NCI-H1105 (cell line): ENCODE measurements around the gene DEPDC1.
"Not testable (repeated sequence)": the region's sequence is repeated elsewhere in the genome, so short reads cannot be mapped to it uniquely, and the experiment has no call there.

ENCODE experiments used
- DNase-seq: peaks from one replicate; lab custom pipeline; 2025; lab: John Stamatoyannopoulos, UW

DEPDC1 gene

GRCh38 chr1:68476626-68477025, 20.3 kb downstream of the DEPDC1 start:
- not testable (repeated sequence) for DNase-seq

GRCh38 chr1:68473060-68473459, 23.8 kb downstream of the DEPDC1 start:
- DNase-seq: no peak

DNA sequence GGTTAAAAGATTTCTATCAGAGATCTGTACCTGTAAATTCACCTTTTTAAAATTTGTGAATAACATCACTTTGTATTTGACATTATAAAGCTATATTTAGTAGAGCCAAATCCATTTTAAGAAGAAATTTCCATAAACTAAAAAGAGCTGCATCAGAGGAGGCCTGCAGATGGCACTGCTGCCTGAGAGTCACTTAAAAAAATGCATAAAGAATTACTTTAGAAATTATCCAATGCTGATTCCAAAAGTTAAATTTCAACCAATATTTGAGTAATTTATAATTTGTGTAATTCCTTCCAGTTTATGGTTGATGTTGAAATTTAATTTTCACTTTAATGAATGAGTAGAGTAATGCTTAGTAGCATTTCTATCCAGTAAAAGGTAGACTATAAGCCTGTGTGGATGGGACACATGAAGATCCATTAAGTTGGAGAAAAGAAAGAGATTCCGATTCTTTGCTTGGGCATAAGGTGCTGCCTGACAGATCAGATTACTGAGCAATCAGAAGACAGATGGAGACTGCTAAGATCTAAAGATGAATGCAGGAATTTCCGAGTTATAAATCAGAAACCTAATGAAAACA, 26.4 kb downstream of the DEPDC1 start:
- DNase-seq: no peak

- no peak for DNase-seq
These were observed 32.0 kb downstream of the DEPDC1 start for GRCh38 chr1:68464891-68465290.

GRCh38 chr1:68460935-68461334, 35.9 kb downstream of the DEPDC1 start:
- no peak for DNase-seq

DNA sequence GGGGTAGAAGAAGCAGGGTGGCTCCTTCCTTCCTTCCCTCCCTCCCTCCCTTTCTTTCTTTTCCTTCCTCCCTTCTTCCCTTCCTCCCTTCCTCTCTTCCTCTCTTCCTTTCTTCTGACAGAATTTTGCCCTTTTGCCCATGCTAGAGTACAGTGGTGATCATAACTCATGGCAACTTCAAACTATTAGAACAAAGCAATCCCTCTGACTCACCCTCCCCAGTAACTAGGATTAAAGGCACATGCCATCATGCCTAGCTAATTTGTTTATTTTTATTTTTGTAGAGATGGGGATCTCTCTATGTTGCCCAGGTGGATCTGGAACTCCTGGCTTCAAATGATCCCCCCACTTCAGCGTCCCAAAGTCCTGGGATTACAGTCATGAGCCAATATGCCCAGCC, 37.1 kb downstream of the DEPDC1 start:
- no peak for DNase-seq

- DNase-seq: no peak
These were observed 37.8 kb downstream of the DEPDC1 start for GRCh38 chr1:68459091-68459490.

- DNase-seq: no peak
These were observed 40.7 kb downstream of the DEPDC1 start for GRCh38 chr1:68456202-68456601.

- no peak for DNase-seq
These were observed 42.3 kb downstream of the DEPDC1 start for GRCh38 chr1:68454534-68454933.

DNA sequence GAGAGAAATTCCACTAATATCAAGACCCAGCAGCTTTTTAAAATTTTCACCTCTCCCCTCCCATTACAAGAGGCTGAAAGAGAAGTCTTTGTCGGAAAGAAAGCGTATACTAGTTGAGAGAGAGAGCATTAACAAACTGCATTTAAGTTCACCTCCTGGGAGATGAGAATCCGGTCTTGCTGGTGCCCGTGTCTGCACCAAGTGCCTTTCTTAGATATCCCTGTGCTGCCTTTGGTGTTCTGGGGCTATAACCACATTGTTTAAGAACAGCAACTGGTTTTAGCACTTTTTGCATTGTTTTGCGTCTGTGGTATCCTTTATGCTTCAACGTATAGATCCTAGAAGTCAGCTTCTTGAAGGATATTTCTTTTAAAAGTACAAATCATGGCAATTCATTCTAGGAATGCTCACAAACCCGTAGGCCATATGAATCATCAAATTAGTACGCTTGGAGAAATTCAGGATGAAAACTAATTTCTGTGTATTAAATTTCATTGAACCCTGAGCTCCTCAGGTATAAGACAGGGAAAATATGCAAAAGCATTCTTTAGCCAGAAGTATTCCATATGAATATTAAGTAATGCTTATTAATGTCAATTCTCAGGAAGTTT, 43.7 kb downstream of the DEPDC1 start:
- DNase-seq: no peak

DNA sequence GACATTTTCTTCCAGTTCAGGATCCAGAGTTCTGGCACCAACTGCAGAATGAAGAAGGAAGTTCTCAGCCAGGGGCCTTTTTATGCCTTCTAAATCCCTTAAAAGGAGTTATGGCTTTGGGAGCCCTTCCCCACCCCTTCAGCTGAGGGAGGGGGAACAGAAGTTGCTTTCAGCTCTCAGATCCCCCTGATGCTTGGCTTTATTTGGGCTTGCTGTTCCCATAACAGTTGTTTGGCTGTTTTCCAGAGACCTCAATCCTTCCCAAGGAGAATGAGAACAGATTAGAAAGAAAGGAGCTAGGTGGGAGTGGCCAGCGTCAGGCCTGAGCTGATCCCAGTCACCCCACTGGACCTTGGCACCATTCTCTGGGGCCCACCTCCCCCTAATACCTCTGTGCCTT, 47.0 kb downstream of the DEPDC1 start, which contains the start of gene RPE65:
Gene RPE65 (minus strand): TSS at position 54 of the 400 bp plus-strand sequence. CDS start 49 bp downstream, at position 5.
- no peak for DNase-seq

- no peak for DNase-seq
These were observed 48.5 kb downstream of the DEPDC1 start for GRCh38 chr1:68448365-68448764.

GRCh38 chr1:68445709-68446108, 51.2 kb downstream of the DEPDC1 start:
- no peak for DNase-seq

GRCh38 chr1:68442822-68443556, 53.9 kb downstream of the DEPDC1 start:
- DNase-seq: no peak

DNA sequence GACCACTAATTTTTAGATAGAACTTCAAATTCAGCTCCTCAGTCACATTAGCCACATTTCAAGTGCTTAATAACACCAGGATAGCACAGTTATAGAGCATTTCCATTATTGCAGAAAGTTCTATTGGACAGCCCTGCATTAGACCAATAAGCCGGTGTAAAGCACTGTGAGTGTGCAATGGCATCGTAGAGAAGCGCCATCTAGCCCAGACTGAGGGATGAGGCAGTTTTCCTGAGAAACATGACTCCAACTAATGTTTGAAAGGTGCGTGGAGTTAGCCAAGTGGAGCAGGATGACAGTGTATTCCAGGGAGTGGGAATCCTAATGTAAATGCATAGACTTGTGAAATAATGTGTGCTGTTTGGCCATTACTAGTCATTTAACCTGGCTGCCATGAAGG, 54.9 kb downstream of the DEPDC1 start:
- DNase-seq: no peak

DNA sequence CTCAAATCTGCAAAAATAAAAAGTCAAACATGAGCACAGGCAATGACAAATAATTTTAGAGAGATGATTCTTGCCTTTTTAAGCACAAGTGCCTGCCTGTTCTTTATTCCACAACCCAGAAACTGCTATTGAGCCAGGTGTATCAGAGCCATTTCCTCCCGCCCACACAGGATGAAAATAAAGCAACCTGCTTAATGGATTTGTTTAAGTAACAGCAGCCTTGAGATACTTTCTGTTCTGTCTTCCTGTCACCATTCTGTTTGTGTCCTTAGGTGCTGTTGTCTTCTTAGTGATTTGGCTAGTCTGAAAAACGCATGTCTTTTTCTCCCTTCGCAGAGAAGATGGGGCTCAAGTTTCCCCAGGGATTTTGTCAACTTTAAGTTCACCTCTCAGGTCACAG, 58.6 kb downstream of the DEPDC1 start:
- no peak for DNase-seq

- DNase-seq: no peak
These were observed 63.5 kb downstream of the DEPDC1 start for GRCh38 chr1:68433395-68433794.

- no peak for DNase-seq
These were observed 65.8 kb downstream of the DEPDC1 start for GRCh38 chr1:68431076-68431475.

- DNase-seq: no peak
These were observed 67.6 kb downstream of the DEPDC1 start for GRCh38 chr1:68429233-68429808.

GRCh38 chr1:68426594-68426993, 70.3 kb downstream of the DEPDC1 start:
- no peak for DNase-seq
